Measurements from ENCODE around the gene ANKMY2. TPM values are rescaled to one million over a fixed set of nuclear protein-coding genes. Genes with fewer than 3 reads are reported as not detected.
A peak's percentile ranks its signal among the peaks of the same experiment; 100 is the strongest.
"Not testable (repeated sequence)": the region's sequence is repeated elsewhere in the genome, so short reads cannot be mapped to it uniquely, and the experiment has no call there.

Gene ANKMY2
- total RNA-seq, 2 donors from 2014 or later: 11.3 to 13.4 TPM

DNA sequence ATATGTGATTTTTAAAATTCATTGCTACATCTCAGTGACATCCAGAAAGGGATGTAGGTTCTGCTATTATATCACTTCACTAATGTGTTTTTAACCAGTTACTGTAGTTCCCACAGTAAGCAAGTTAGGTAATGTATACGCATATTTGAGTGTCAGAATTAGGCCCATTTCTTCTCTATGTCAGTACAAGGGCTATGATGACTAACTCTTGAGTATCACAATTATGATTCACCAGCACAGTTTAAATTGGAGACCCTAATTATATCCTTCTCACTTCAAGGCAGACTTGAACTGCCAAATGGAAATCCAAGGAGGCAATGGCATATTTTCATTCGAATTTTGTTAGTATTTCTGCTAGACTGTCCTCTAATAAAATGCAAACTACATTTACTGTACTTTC lies 24.0 kb upstream of the ANKMY2 start:
- no peak overlapping the region for H3K27ac Mint-ChIP-seq
- DNase-seq (ENCODE audit: low spot score): no peak
- H3K9me3 Mint-ChIP-seq: no peaks in the 10 kb centered on the region
- peaks cover 11 to 13% of the 10 kb centered on the region in 2 donors for H3K4me1 Mint-ChIP-seq (ENCODE audit: low read depth in 2 of 2)
- H3K4me3 Mint-ChIP-seq: no peak overlapping the region
- H3K27me3 Mint-ChIP-seq: no peaks in the 10 kb centered on the region
- peaks cover 24% of the 10 kb centered on the region for H3K36me3 Mint-ChIP-seq
- no peak for ATAC-seq

DNA sequence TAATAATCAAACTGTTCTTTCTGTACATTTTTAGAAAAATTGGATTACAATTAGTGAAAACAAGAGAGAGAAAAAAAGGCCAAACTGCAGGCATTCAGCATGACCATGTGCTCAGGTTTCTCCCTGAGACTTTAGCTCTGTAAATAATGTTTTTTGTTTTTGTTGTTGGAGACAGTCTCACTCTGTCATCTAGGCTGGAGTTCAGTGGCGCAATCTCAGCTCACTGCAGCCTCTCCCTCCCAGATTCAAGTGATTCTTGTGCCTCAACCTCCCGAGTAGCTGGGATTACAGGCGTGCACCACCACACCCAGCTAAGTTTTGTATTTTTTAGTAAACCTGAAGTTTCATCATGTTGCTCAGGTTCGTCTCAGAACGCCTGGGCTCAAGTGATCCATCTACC lies 23.4 kb upstream of the ANKMY2 start:
- peaks cover 14 to 19% of the 10 kb centered on the region in 2 donors for H3K4me1 Mint-ChIP-seq (ENCODE audit: low read depth in 2 of 2)
- ATAC-seq: no peak
- no peak for DNase-seq (ENCODE audit: low spot score)
- H3K9me3 Mint-ChIP-seq: no peaks in the 10 kb centered on the region
- H3K27ac Mint-ChIP-seq: no peak overlapping the region
- no peaks in the 10 kb centered on the region for H3K27me3 Mint-ChIP-seq
- H3K4me3 Mint-ChIP-seq: no peak overlapping the region
- H3K36me3 Mint-ChIP-seq: peaks cover 24% of the 10 kb centered on the region

GRCh38 chr7:16668049-16668858 lies 22.7 kb upstream of the ANKMY2 start:
- Mint-ChIP-seq H3K9me3 (no peaks in the 10 kb centered on the region), H3K36me3 (peaks cover 24% of the 10 kb centered on the region), H3K4me3 (no peak overlapping the region), H3K4me1 (ENCODE audit: low read depth in 2 of 2) (peaks cover 14 to 19% of the 10 kb centered on the region in 2 donors), H3K27me3 (no peaks in the 10 kb centered on the region), H3K27ac (peak overlapping the region in 1 of 2 donors; percentile 27)
- ATAC-seq: peak in 1 of 2 donors; percentile 62
- DNase-seq (ENCODE audit: low spot score): no peak

DNA sequence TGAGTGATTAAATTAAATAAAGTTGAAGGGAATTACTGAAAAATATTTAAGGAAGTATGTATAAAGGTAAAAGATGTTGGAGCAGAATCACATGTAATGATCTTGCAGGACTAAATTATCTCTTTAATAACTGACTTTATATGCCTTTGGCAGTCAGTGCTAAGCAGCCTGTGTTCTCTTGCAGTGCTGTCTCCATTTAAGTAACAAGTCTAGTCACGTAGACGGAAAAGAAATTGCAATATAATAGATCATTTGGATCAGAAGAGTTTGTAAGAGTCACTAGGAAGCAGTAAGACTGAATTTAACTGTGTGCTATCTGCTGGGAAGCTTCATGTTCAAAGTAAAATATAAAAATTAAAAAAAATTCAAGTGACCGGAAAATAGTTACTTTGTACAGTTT lies 21.8 kb upstream of the ANKMY2 start:
- no peak for DNase-seq (ENCODE audit: low spot score)
- no peaks in the 10 kb centered on the region for H3K27me3 Mint-ChIP-seq
- H3K4me3 Mint-ChIP-seq: no peak overlapping the region
- no peak for ATAC-seq
- H3K36me3 Mint-ChIP-seq: peaks cover 18% of the 10 kb centered on the region
- H3K27ac Mint-ChIP-seq: no peak overlapping the region
- peaks cover 14 to 19% of the 10 kb centered on the region in 2 donors for H3K4me1 Mint-ChIP-seq (ENCODE audit: low read depth in 2 of 2)
- no peaks in the 10 kb centered on the region for H3K9me3 Mint-ChIP-seq

- no peaks in the 10 kb centered on the region for H3K9me3 Mint-ChIP-seq
- peaks cover 15 to 21% of the 10 kb centered on the region in 2 donors for H3K4me1 Mint-ChIP-seq (ENCODE audit: low read depth in 2 of 2)
- DNase-seq (ENCODE audit: low spot score) (no peak), ATAC-seq (no peak)
- H3K36me3 Mint-ChIP-seq: no peaks in the 10 kb centered on the region
- H3K4me3 Mint-ChIP-seq: no peak overlapping the region
- no peaks in the 10 kb centered on the region for H3K27me3 Mint-ChIP-seq
- no peak overlapping the region for H3K27ac Mint-ChIP-seq
Observed at GRCh38 chr7:16661924-16662323, 16.4 kb upstream of the ANKMY2 start.

GRCh38 chr7:16660702-16661464 lies 15.3 kb upstream of the ANKMY2 start:
- ATAC-seq: peak; percentile 63 to 67
- H3K4me1 Mint-ChIP-seq (ENCODE audit: low read depth in 2 of 2): peaks cover 15 to 21% of the 10 kb centered on the region in 2 donors

GRCh38 chr7:16659854-16660497 lies 14.4 kb upstream of the ANKMY2 start:
- not testable (repeated sequence) for H3K36me3 Mint-ChIP-seq; H3K9me3 Mint-ChIP-seq; H3K27me3 Mint-ChIP-seq; DNase-seq (ENCODE audit: low spot score); H3K4me3 Mint-ChIP-seq; H3K27ac Mint-ChIP-seq; ATAC-seq
- peaks cover 17 to 21% of the 10 kb centered on the region in 2 donors for H3K4me1 Mint-ChIP-seq (ENCODE audit: low read depth in 2 of 2)

More at GRCh38 chr7:16660702-16661464, 15.3 kb upstream of the ANKMY2 start:
- H3K9me3 Mint-ChIP-seq: no peaks in the 10 kb centered on the region
- DNase-seq (ENCODE audit: low spot score): no peak
- no peaks in the 10 kb centered on the region for H3K36me3 Mint-ChIP-seq
- no peak overlapping the region for H3K27ac Mint-ChIP-seq
- H3K4me3 Mint-ChIP-seq: no peak overlapping the region
- no peaks in the 10 kb centered on the region for H3K27me3 Mint-ChIP-seq

- no peaks in the 10 kb centered on the region for H3K9me3 Mint-ChIP-seq
- DNase-seq (ENCODE audit: low spot score) (no peak), ATAC-seq (no peak)
- H3K4me3 Mint-ChIP-seq: no peak overlapping the region
- H3K4me1 Mint-ChIP-seq (ENCODE audit: low read depth in 2 of 2): peaks cover 19 to 21% of the 10 kb centered on the region in 2 donors
- no peaks in the 10 kb centered on the region for H3K36me3 Mint-ChIP-seq
- H3K27me3 Mint-ChIP-seq: no peaks in the 10 kb centered on the region
- H3K27ac Mint-ChIP-seq: no peak overlapping the region
Observed at GRCh38 chr7:16657656-16658279, 12.2 kb upstream of the ANKMY2 start.

- H3K9me3 Mint-ChIP-seq: no peaks in the 10 kb centered on the region
- H3K4me3 Mint-ChIP-seq: no peak overlapping the region
- no peak for DNase-seq (ENCODE audit: low spot score)
- no peak for ATAC-seq
- no peak overlapping the region for H3K27ac Mint-ChIP-seq
- H3K36me3 Mint-ChIP-seq: no peaks in the 10 kb centered on the region
- H3K4me1 Mint-ChIP-seq (ENCODE audit: low read depth in 2 of 2): peaks cover 22 to 29% of the 10 kb centered on the region in 2 donors
- H3K27me3 Mint-ChIP-seq: no peaks in the 10 kb centered on the region
Observed at GRCh38 chr7:16656141-16656540, 10.6 kb upstream of the ANKMY2 start.

DNA sequence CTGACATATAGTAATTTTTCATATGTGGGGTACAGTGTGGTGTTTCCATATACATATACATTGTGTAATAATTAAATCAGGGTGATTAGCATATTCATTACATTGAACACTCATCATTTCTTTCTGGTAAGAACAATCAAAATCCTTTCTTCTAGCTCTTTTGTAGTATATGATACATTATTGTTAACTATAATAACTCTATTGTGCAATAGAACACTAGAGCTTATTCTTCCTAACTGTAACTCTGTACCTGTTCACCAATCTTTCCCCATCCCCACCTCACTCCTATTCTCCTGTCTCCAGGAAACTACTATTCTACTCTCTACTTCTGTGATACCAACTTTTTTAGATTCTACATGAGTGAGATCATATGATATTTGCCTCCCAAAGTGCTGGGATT lies 9.8 kb upstream of the ANKMY2 start:
- ATAC-seq (no peak), DNase-seq (ENCODE audit: low spot score) (no peak)
- Mint-ChIP-seq H3K27ac (no peak overlapping the region), H3K9me3 (no peaks in the 10 kb centered on the region), H3K4me3 (no peak overlapping the region), H3K27me3 (no peaks in the 10 kb centered on the region), H3K4me1 (ENCODE audit: low read depth in 2 of 2) (peaks cover 18 to 25% of the 10 kb centered on the region in 2 donors), H3K36me3 (no peaks in the 10 kb centered on the region)

DNA sequence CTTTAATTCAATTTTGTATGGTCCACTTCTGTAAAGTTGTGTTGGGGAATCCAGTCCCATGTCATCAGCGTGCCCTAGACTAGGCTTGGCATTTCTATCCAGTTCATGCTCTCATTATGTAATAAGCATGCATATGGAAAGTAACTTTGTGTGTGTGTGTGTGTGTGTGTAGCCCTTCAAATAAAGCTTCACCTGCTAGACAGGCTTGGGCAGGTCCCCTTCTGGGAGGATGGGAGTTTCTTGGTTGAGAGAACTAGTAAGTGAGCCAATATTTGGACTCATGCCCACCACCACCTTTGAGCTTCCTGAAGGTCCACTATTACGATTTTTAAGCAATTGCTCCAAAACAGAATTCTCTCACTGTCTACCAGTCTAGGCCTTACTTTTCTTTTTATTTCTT lies 7.3 kb upstream of the ANKMY2 start:
- Mint-ChIP-seq H3K9me3 (no peaks in the 10 kb centered on the region), H3K27ac (no peak overlapping the region), H3K36me3 (no peaks in the 10 kb centered on the region), H3K4me1 (ENCODE audit: low read depth in 2 of 2) (peaks cover 32 to 42% of the 10 kb centered on the region in 2 donors), H3K4me3 (no peak overlapping the region), H3K27me3 (no peaks in the 10 kb centered on the region)
- no peak for ATAC-seq
- DNase-seq (ENCODE audit: low spot score): no peak

DNA sequence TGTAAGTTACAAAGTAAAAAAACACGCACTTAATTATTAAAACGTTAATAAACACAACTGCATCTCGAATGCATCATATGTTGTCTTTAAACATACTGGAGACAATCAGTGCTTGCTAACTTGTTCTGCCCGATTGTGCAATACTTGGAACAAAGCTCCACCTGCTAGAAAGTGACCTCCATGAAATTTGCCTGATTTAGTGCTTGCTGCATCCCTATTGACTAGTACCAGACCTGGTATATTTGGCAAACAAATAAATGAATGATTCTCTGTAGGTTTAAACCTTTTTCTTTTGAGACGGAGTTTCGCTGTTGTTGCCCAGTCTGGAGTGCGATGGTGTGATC lies 6.7 kb upstream of the ANKMY2 start:
- Mint-ChIP-seq H3K4me3 (no peak overlapping the region), H3K27ac (no peak overlapping the region), H3K36me3 (no peaks in the 10 kb centered on the region), H3K4me1 (ENCODE audit: low read depth in 2 of 2) (peaks cover 34 to 42% of the 10 kb centered on the region in 2 donors), H3K9me3 (no peaks in the 10 kb centered on the region), H3K27me3 (no peaks in the 10 kb centered on the region)
- no peak for DNase-seq (ENCODE audit: low spot score)
- no peak for ATAC-seq

- Mint-ChIP-seq H3K4me3 (no peak overlapping the region), H3K27me3 (no peaks in the 10 kb centered on the region), H3K4me1 (ENCODE audit: low read depth in 2 of 2) (peaks cover 40 to 47% of the 10 kb centered on the region in 2 donors), H3K9me3 (no peaks in the 10 kb centered on the region), H3K36me3 (no peaks in the 10 kb centered on the region), H3K27ac (no peak overlapping the region)
- DNase-seq (ENCODE audit: low spot score) (no peak), ATAC-seq (no peak)
Observed at GRCh38 chr7:16651396-16652239, 6.1 kb upstream of the ANKMY2 start.
